Keratinocyte (primary cell): ENCODE measurements around the gene CEP68. TPM values are rescaled to one million over a fixed set of nuclear protein-coding genes. Genes with fewer than 3 reads are reported as not detected.

Source experiments
- DNase-seq: peaks from one replicate; pipeline ENCODE4 v3.0.0-alpha.2; 2011; ENCODE audit warnings: low read depth, missing footprints, low spot score
- FAIRE-seq: peaks from 2 replicates; lab custom pipeline; 2011; peaks lifted over from hg19 to GRCh38; lab: Jason Lieb, UNC
- H2AFZ ChIP-seq: 2 replicates; pipeline ENCODE4 v1.6.0; 2012; ENCODE audit warnings: low read length, control low read depth, inconsistent platforms; ENCODE audit not compliant: control insufficient read depth
- H3K27ac ChIP-seq: 2 replicates; pipeline ENCODE4 v1.5.1; 2011; ENCODE audit warnings: low read length; ENCODE audit not compliant: control insufficient read depth, insufficient read depth
- H3K27me3 ChIP-seq: 3 replicates; pipeline ENCODE4 v1.6.0; 2011; ENCODE audit warnings: low read length; ENCODE audit not compliant: control insufficient read depth, insufficient read depth; ENCODE audit errors: extremely low read depth
- H3K36me3 ChIP-seq, 2 experiments: 2 replicates in 1 of 2; 3 replicates in 1 of 2; pipeline ENCODE4 v1.5.1; 2011; ENCODE audit warnings: low read length in 2 of 2, mild to moderate bottlenecking in 1 of 2; ENCODE audit not compliant: control insufficient read depth in 2 of 2, insufficient read depth in 2 of 2; ENCODE audit errors: extremely low read depth in 1 of 2
- H3K4me1 ChIP-seq: 3 replicates; pipeline ENCODE4 v1.5.1; 2011; ENCODE audit warnings: low read length; ENCODE audit not compliant: control insufficient read depth, insufficient read depth; ENCODE audit errors: extremely low read depth
- H3K4me2 ChIP-seq: 3 replicates; pipeline ENCODE4 v1.6.0; 2011; ENCODE audit warnings: low read depth, low read length; ENCODE audit not compliant: control insufficient read depth, insufficient read depth; ENCODE audit errors: extremely low read depth
- H3K4me3 ChIP-seq, 3 experiments: fragments of 200-600 bp in 1 of 3; sonication (generic) in 1 of 3; 2 replicates in 2 of 3; 3 replicates in 1 of 3; pipeline ENCODE4 v1.5.1; 2011 to 2016; ENCODE audit warnings: low read length in 3 of 3, mild to moderate bottlenecking in 3 of 3, control low read depth in 2 of 3, inconsistent platforms in 1 of 3, low read depth in 1 of 3, mixed read lengths in 1 of 3, mixed run types in 1 of 3, moderate library complexity in 1 of 3; ENCODE audit not compliant: control insufficient read depth in 2 of 3, insufficient read depth in 2 of 3; ENCODE audit errors: extremely low read depth in 1 of 3
- H3K79me2 ChIP-seq: 2 replicates; pipeline ENCODE4 v1.6.0; 2012; ENCODE audit warnings: low read length; ENCODE audit not compliant: control insufficient read depth, insufficient read depth
- H3K9ac ChIP-seq: 3 replicates; pipeline ENCODE4 v1.6.0; 2011; ENCODE audit warnings: low read length; ENCODE audit not compliant: control insufficient read depth, insufficient read depth; ENCODE audit errors: extremely low read depth
- H3K9me1 ChIP-seq: 3 replicates; pipeline ENCODE4 v1.6.0; 2011; ENCODE audit warnings: low read length; ENCODE audit not compliant: control insufficient read depth, insufficient read depth; ENCODE audit errors: extremely low read depth
- H3K9me3 ChIP-seq: 2 replicates; pipeline ENCODE4 v1.5.1; 2012; ENCODE audit warnings: low read depth, low read length; ENCODE audit not compliant: control insufficient read depth
- H4K20me1 ChIP-seq: 3 replicates; pipeline ENCODE4 v1.6.0; 2011; ENCODE audit warnings: low read length; ENCODE audit not compliant: control insufficient read depth, insufficient read depth; ENCODE audit errors: extremely low read depth
- CTCF ChIP-seq, 3 experiments: IDR thresholded peaks in 1 of 3; conservative IDR thresholded peaks in 1 of 3; optimal IDR thresholded peaks in 1 of 3; 2 replicates in 2 of 3; 3 replicates in 1 of 3; pipeline versions ENCODE3 to v1.5.1; 2011; ENCODE audit warnings: low read length in 3 of 3, mild to moderate bottlenecking in 3 of 3, moderate library complexity in 2 of 3, control low read depth in 1 of 3, inconsistent platforms in 1 of 3; ENCODE audit not compliant: insufficient read depth in 2 of 3; ENCODE audit errors: extremely low read depth in 1 of 3
- EZH2 ChIP-seq: IDR thresholded peaks from one replicate; pipeline ENCODE4 v1.6.1; 2012; ENCODE audit warnings: inconsistent platforms, mild to moderate bottlenecking, low read length, moderate library complexity
- dilution Hi-C: fragments of 300-500 bp; cut with MboI; formaldehyde crosslinking; loops from one replicate; pipeline ENCODE4 v1.7.0; 2020; ENCODE audit warnings: low sequenced_read_pairs; ENCODE audit not compliant: extremely low pct_ligation_motif_present
- polyA plus RNA-seq, 5 experiments: library from polyadenylated mRNA; depleted of rRNA in 3 of 5; stranded (reverse) in 3 of 5; stranded (forward) in 1 of 5; unstranded in 1 of 5; fragments of >200 nt; gene quantifications; 1 replicate in 1 of 5; 2 replicates in 3 of 5; 3 replicates in 1 of 5; pipeline versions ENCODE4 v1.2.1 to v1.2.3, GENCODE V29; 2011 to 2012; ENCODE audit warnings: missing spikeins in 2 of 5, low read depth in 1 of 5, low replicate concordance in 1 of 5

Gene CEP68
- polyA plus RNA-seq, 1 donor (not counting 4 experiments of a cell fraction or from before 2014, with no cell fraction given): 4.1 TPM

- Histone ChIP-seq H3K9ac (no peak overlapping the region), H4K20me1 (peaks cover 7% of the 10 kb centered on the region), H3K36me3 (peaks cover 13 to 14% of the 10 kb centered on the region in 2 experiments)
Observed at GRCh38 chr2:65097844-65098243, 41.6 kb downstream of the CEP68 start.

GRCh38 chr2:65098741-65099140, 42.5 kb downstream of the CEP68 start:
- H3K79me2 ChIP-seq: peaks cover 84% of the 10 kb centered on the region
- no peak overlapping the region for H3K9ac ChIP-seq
- dilution Hi-C loops: no loop called here
- H3K27me3 ChIP-seq: no peaks in the 10 kb centered on the region
- DNase-seq (no peak), FAIRE-seq (no peak)
- H3K4me3 ChIP-seq: no peak overlapping the region
- H3K9me1 ChIP-seq: no peaks in the 10 kb centered on the region
- TF ChIP-seq EZH2 (no peak), CTCF (optimal IDR thresholded peaks at IDR 0.05 in 1 of 3, IDR thresholded peaks at IDR 0.05 in 1 of 3, conservative IDR thresholded peaks at IDR 0.05 in 1 of 3; ENCODE audit: extremely low read depth in 1 of 3, insufficient read depth in 2 of 3, low read length in 3 of 3) (no peak)
- no peak overlapping the region for H3K4me2 ChIP-seq
- H3K4me1 ChIP-seq: no peaks in the 10 kb centered on the region
- H3K27ac ChIP-seq: no peak overlapping the region
- H3K36me3 ChIP-seq: peaks cover 13 to 14% of the 10 kb centered on the region in 2 experiments
- H4K20me1 ChIP-seq: peaks cover 7% of the 10 kb centered on the region
- H2AFZ ChIP-seq: no peak overlapping the region
- no peaks in the 10 kb centered on the region for H3K9me3 ChIP-seq

More at GRCh38 chr2:65097844-65098243, 41.6 kb downstream of the CEP68 start:
- H3K4me1 ChIP-seq: no peaks in the 10 kb centered on the region
- no peaks in the 10 kb centered on the region for H3K9me3 ChIP-seq
- no peak overlapping the region for H2AFZ ChIP-seq
- no peak for DNase-seq
- no peak overlapping the region for H3K4me3 ChIP-seq
- FAIRE-seq: no peak
- H3K79me2 ChIP-seq: peaks cover 83% of the 10 kb centered on the region
- H3K27ac ChIP-seq: no peak overlapping the region
- no peak overlapping the region for H3K4me2 ChIP-seq
- H3K27me3 ChIP-seq: no peaks in the 10 kb centered on the region
- H3K9me1 ChIP-seq: no peaks in the 10 kb centered on the region
- TF ChIP-seq EZH2: no peak
- no peak for TF ChIP-seq CTCF (optimal IDR thresholded peaks at IDR 0.05 in 1 of 3, IDR thresholded peaks at IDR 0.05 in 1 of 3, conservative IDR thresholded peaks at IDR 0.05 in 1 of 3; ENCODE audit: extremely low read depth in 1 of 3, insufficient read depth in 2 of 3, low read length in 3 of 3)
- dilution Hi-C loops: no loop called here
